GM21360 (cell line): ENCODE data around the gene PIGN.

Experiments used
- ATAC-seq: cut with Tn5 transposase; IDR thresholded peaks from one replicate; pipeline ENCODE4 v1.9.1; 2021; ENCODE audit warnings: mild to moderate bottlenecking, moderate library complexity; ENCODE audit not compliant: unreplicated experiment

PIGN gene

DNA sequence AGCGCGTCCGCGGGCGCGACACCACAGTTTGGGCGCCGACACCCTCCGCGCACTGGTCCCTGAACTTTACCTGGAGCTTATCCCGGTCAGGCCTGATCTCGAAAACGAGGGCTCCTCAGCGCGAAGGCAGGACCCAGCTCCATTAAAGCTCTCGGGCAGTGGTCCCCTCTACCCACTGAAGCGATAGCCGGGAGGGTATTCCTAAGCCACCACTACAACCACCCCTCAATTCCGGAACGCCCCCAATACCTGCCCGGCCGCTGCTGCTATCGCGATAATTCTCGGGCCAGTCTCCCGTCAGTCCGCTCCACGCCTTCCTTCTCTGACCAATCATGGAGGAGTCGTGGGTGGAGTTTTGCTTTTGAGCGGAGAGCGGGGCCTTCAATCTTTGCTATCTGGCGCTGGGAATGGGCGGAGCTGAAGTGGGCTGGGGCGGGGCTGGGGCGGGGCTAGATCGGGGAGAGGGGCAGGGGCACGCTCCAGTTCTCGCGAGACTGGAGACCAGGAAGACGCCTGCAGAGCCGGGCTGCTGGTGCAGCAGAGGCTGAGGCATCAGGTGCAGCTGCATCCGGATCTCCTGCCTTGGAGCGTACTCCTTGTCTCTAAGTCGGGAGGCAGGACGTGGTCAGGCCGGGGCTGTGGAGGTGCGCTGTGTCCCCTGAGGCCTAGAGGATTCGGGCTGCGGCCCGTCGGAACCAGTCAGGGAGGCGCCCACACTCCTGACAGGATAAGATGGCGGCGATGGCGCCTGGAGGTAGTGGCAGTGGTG lies at the start of gene PIGN, which contains the start of gene RELCH:
TSS of gene PIGN (minus strand) at position 283 of the 769 bp plus-strand sequence. CDS start 25,703 bp downstream, outside the sequence.
TSS of gene RELCH (plus strand) at position 482 of the 769 bp plus-strand sequence. CDS start at position 733, 251 bp downstream.
- peak; percentile 87 for ATAC-seq

DNA sequence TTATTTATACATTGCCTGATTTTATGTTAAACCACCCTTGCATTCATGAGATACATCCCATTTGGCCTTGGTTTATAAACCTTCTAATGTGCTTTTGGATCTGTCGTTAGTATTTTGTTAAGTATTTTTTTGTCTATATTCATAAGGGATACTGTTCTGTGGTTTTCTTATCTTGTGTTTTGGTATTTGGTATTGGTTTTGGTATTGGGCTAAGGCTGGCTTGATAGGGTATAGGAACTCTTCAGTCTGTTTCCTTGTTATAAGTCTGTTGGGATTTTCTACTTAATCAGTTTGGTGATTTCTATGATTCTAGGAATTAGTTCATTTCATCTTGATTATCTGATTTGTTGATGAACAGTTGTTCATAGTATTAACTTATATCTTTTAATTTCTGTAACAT lies 49.4 kb upstream of the PIGN start:
- ATAC-seq: no peak

- ATAC-seq: no peak
Observed at GRCh38 chr18:62226047-62226446, 39.2 kb upstream of the PIGN start.

- no peak for ATAC-seq
Observed at GRCh38 chr18:62224229-62224628, 37.4 kb upstream of the PIGN start.

- ATAC-seq: no peak
Observed at GRCh38 chr18:62214790-62215189, 27.9 kb upstream of the PIGN start.

GRCh38 chr18:62211325-62211828 lies 24.5 kb upstream of the PIGN start:
- ATAC-seq: no peak

- no peak for ATAC-seq
Observed at GRCh38 chr18:62210138-62210537, 23.3 kb upstream of the PIGN start.

DNA sequence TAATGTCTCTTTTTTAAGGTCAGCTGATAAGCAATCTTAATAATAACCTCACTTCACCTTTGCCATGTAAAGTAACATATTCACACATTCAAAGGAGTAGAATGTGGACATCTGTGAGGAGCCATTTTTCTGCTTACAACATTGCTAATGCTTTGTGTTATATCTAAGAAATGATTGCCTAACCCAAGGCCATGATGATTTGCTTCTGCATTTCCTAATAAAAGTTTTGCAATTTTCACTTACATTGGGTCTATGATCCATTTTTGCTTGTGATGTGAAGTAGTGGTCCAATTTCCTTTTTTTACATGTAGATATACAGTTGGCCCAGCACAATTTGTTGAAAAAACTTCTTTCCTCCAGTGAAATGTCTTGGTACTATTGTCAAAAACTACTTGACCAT lies 22.2 kb upstream of the PIGN start:
- no peak for ATAC-seq

GRCh38 chr18:62206593-62206992 lies 19.7 kb upstream of the PIGN start:
- ATAC-seq: no peak

DNA sequence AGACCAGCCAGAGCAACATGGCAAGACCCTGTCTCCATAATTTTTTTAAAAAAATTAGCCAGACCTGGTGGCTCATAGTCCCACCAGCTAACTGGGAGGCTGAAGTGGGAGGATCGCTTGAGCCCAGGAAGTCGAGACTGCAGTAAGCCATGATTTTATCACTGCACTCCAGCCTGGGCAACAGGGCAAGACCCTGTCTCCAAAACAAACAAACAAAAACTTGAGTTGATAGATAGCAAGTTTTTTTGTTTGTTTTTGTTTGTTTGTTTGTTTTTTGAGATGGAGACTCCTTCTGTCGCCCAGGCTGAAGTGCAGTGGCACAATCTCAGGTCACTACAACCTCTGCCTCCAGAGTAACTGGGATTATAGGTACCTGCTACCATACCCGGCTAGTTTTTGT lies 19.0 kb upstream of the PIGN start:
- no peak for ATAC-seq

DNA sequence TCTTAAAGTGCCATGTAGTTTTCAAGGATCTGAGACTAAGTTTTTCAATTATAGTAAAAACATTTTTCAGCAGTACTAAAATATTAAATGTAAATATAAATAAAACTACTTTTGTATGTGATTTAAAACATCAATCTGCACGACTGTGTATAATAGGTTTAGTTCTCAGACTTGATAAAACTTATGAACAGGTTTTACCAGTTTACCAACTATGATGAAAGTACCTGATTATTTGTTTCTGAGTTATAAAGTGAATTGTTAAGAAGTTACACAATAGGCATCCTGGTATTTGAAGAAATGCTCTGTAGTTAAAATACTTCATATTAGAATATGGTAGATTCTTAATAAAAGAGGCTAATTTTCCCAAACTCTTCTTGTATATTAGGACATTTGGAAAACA lies 15.0 kb upstream of the PIGN start:
- no peak for ATAC-seq

DNA sequence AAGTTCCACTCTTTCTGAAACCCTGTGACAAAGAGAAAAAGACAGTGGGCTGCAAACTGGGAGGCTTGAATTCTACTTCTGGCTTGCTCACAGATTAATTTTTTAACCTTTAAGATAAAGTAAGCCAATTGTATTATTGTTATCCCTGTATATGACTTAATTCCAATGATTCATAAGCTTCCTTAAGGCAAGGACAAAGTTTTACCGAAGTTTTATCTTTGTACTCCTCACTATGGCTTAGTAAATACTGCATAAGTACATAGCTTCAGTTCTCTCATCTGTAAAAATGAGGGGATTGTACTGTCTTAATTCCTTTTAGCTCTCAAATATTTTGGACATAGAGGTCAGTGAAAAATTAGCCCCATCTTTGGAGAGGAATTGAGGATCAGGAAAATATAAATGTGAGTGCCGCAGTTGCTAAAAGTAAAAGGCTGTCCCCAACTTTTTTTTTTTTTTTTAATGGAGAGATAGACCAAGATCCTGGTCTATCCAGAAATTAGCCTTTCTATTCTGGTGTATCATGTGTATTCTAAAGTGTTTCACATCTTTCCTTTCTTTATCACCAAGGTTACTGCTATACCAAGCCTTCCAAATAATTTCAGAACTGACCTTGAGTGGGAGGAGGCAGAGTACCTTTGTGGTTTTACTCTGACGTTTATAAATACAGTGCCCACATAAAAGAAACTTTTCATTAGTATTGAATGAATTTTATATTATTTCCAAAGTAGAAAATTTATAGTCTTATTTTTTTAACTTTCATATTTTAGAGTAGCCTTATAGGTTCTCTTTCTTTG lies 13.5 kb upstream of the PIGN start:
- no peak for ATAC-seq

DNA sequence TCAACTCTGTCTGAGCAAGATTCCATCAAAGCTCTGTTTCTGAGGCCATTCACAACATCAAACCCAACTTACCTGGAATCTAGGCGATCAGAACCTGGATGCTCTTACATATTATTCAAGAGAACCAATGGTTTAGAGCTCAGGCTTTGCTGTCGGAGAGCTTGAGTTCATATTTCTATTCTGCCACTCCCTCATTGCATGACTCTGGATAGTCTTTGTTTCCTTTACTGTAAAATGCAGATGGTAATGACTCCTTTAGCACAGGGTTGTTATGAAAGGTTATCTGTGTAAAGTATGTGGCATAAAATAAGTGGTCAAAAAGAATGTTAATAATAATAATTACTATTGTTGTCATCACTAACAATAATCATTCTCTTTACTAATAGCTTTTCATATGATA lies 12.8 kb upstream of the PIGN start:
- ATAC-seq: no peak

DNA sequence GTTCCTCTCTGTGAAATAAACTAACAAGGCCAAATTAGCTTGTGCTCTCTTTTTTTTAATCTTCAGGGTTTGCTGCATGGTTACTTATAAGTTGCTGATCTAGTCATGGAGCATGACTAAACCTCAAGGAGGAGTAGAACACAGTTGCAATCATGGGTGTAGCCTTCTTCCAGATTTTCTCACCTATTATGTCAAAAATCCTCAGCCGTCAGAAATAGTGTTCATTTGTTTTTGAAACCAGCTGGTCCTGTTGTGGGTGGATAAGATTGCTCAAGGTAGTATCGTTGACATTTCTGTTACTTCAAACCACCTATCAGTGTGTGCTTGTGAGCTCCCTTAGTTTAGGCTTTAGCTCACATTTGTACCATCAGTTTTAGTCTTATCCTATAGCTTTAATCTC lies 11.4 kb upstream of the PIGN start:
- no peak for ATAC-seq

GRCh38 chr18:62196980-62197379 lies 10.1 kb upstream of the PIGN start:
- no peak for ATAC-seq

GRCh38 chr18:62196079-62196478 lies 9.2 kb upstream of the PIGN start:
- ATAC-seq: no peak

DNA sequence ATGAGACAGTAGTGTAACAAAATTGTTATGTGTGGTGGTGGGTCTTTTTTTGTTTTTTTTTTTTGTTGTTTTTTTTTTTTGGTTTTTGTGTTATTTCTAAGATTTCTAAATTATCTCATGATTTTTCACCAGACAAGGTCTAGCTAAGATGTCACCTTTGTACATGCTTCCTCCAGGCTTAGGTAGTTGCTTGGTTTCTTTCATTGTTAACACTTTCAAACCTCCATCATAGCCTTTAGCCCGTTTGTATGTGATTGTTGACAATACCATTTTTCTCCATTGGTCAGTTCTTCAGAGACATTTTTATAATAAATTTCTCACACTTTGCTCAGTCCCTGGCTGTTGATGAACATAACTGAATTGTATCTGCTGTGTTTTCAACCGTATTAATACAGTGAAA lies 2.4 kb upstream of the PIGN start:
- no peak for ATAC-seq

GRCh38 chr18:62187543-62188510 lies 971 bp upstream of the PIGN start:
- no peak for ATAC-seq

DNA sequence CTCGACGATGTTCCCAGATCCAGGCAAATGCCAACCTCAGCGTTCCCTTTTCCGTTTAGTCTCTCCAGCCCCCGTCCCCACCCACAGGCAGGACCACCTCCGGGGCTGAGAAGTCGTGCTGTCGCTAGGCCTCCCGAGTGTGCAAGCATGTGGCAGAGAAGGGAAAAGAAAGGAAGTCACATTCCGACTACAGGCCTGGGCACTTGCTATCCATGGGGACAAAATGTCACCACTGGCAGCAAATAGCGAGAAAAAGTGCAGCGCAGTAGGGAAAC lies 420 bp downstream of the PIGN start:
- no peak for ATAC-seq

DNA sequence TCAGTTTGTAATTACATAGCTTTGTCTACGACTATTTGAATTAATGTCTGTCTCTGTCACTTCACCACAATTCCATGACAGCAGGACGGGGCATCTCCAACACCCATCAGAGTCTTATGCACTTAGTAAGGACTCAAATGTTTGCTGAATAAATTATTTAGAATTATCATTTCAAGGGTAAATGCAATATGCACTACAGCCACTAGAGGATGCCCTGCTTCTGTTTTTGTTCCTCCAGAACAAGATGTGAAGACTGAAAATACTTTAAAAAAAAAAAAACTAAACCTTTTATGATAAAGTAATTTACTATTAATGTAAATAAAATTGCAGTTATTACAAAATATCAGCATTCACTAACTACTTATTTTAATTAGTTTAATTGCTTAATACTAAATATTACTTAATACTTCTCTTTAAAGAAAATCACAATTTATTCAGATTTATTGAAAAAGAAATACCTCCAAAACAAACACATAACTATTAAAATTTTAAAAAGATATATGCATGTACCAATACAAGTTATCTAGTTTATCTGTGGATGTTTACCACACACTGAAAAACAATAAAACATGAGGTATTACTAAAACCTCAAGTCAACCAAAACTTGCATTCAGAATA lies 3.2 kb downstream of the PIGN start:
- ATAC-seq: no peak

DNA sequence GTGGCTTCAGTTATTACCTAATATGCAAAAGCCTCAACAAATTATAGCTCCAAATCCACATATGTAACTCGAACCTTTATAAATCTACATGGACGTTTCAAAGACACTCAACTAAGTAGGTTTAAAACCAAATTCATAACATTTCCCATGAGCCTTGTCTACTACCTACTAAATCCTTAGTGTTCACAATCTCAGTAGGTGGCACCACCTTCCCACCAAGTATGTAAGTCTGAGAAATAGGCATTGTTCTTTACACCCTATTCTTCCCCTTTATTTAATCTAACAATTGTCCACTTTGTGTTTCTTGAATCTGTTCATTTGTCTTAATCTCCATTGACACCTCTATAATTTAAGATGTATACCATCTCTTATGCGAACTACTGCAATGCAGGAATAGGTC lies 4.6 kb downstream of the PIGN start:
- ATAC-seq: no peak
